HepG2 (cell line): ENCODE data around the gene MYOM1. TPM values are rescaled to one million over a fixed set of nuclear protein-coding genes. Genes with fewer than 3 reads are reported as not detected.

Experiments used
- ASH2L ChIP-seq: fragments of 300-600, 200-600 bp; sonication (generic); IDR thresholded peaks from 2 replicates; pipeline ENCODE4 v1.7.0; 2017; ENCODE audit warnings: low read depth, mild to moderate bottlenecking, moderate library complexity, mixed read lengths, low read length; ENCODE audit not compliant: insufficient read length
- HMGXB4 ChIP-seq, 2 experiments: sonication (generic) in 1 of 2; formaldehyde crosslinking in 1 of 2; IDR thresholded peaks; 2 replicates each; pipeline versions ENCODE4 v1.4.0 to v1.6.1; 2018 to 2020; ENCODE audit warnings: missing genetic modification reagents in 2 of 2, borderline replicate concordance in 1 of 2, low read depth in 1 of 2, mild to moderate bottlenecking in 1 of 2, missing biosample characterization in 1 of 2
- HNF4A ChIP-seq: sonication (generic); formaldehyde crosslinking; IDR thresholded peaks from 2 replicates; pipeline ENCODE4 v1.4.0; 2020; ENCODE audit warnings: missing genetic modification reagents
- IKZF1 ChIP-seq: fragments of 450-650 bp; IDR thresholded peaks from 2 replicates; pipeline ENCODE4 v1.7.1; 2016
- KAT7 ChIP-seq: IDR thresholded peaks from 2 replicates; pipeline ENCODE4 v1.6.1; 2018; ENCODE audit warnings: borderline replicate concordance, missing compliant biosample characterization
- MBNL3 ChIP-seq: fragments of 250-450 bp; sonication (Bioruptor Pico); conservative IDR thresholded peaks from 2 replicates; pipeline ENCODE4 v1.8.0; 2022; ENCODE audit warnings: mild to moderate bottlenecking, inconsistent platforms
- MYNN ChIP-seq: sonication (generic); formaldehyde crosslinking; IDR thresholded peaks from 2 replicates; pipeline ENCODE4 v1.4.0; 2020; ENCODE audit warnings: mild to moderate bottlenecking, low read depth, missing genetic modification reagents
- NR3C1 ChIP-seq: sonication (generic); formaldehyde crosslinking; IDR thresholded peaks from 2 replicates; pipeline ENCODE4 v1.4.0; 2020; ENCODE audit warnings: missing genetic modification reagents
- PCBP2 ChIP-seq: fragments of 200-400 bp; formaldehyde crosslinking; optimal IDR thresholded peaks from 2 replicates; pipeline ENCODE3; 2018; ENCODE audit warnings: low read length, low read depth; ENCODE audit not compliant: poor library complexity, severe bottlenecking
- SATB2 ChIP-seq: sonication (generic); formaldehyde crosslinking; IDR thresholded peaks from 2 replicates; pipeline ENCODE4 v1.5.0; 2020; ENCODE audit warnings: missing genetic modification reagents
- SMAD1 ChIP-seq: sonication (generic); formaldehyde crosslinking; IDR thresholded peaks from 2 replicates; pipeline ENCODE4 v1.4.0; 2020; ENCODE audit warnings: missing genetic modification reagents, low read depth, mild to moderate bottlenecking, borderline replicate concordance
- SMAD3 ChIP-seq: sonication (generic); formaldehyde crosslinking; IDR thresholded peaks from 2 replicates; pipeline ENCODE4 v1.4.0; 2020; ENCODE audit warnings: missing genetic modification reagents
- SPEN ChIP-seq: sonication (generic); formaldehyde crosslinking; IDR thresholded peaks from 2 replicates; pipeline ENCODE4 v1.5.1; 2020; ENCODE audit warnings: low read depth, mild to moderate bottlenecking, missing genetic modification reagents
- TBP ChIP-seq: sonication (generic); formaldehyde crosslinking; IDR thresholded peaks from 2 replicates; pipeline ENCODE4 v1.5.0; 2020; ENCODE audit warnings: missing genetic modification reagents
- THAP7 ChIP-seq: sonication (generic); formaldehyde crosslinking; IDR thresholded peaks from 2 replicates; pipeline ENCODE4 v1.8.1; 2023; ENCODE audit warnings: mild to moderate bottlenecking, missing genetic modification reagents
- ZFP36L1 ChIP-seq: sonication (generic); formaldehyde crosslinking; IDR thresholded peaks from 2 replicates; pipeline ENCODE4 v1.8.0; 2022; ENCODE audit warnings: mild to moderate bottlenecking, missing genetic modification reagents, moderate library complexity
- ZNF251 ChIP-seq: sonication (generic); formaldehyde crosslinking; IDR thresholded peaks from 2 replicates; pipeline ENCODE4 v1.9.0; 2021; ENCODE audit warnings: mild to moderate bottlenecking, missing genetic modification reagents
- ZNF337 ChIP-seq: sonication (generic); formaldehyde crosslinking; IDR thresholded peaks from 2 replicates; pipeline ENCODE4 v1.5.1; 2020; ENCODE audit warnings: missing genetic modification reagents, low read depth, mild to moderate bottlenecking, borderline replicate concordance
- ZNF513 ChIP-seq: sonication (generic); formaldehyde crosslinking; conservative IDR thresholded peaks from 2 replicates; pipeline ENCODE4 v1.5.0; 2020; ENCODE audit warnings: missing genetic modification reagents
- ZNF576 ChIP-seq: sonication (generic); formaldehyde crosslinking; IDR thresholded peaks from 2 replicates; pipeline ENCODE4 v1.4.0; 2020; ENCODE audit warnings: mild to moderate bottlenecking, missing genetic modification reagents
- ZNF749 ChIP-seq: sonication (generic); formaldehyde crosslinking; IDR thresholded peaks from 2 replicates; pipeline ENCODE4 v1.8.0; 2022; ENCODE audit warnings: mild to moderate bottlenecking, missing genetic modification reagents, moderate library complexity, borderline replicate concordance
- ZNF883 ChIP-seq: sonication (generic); formaldehyde crosslinking; IDR thresholded peaks from 2 replicates; pipeline ENCODE4 v1.5.1; 2020; ENCODE audit warnings: mild to moderate bottlenecking, missing genetic modification reagents; ENCODE audit errors: not compliant biosample characterization
- ZXDC ChIP-seq: sonication (generic); formaldehyde crosslinking; IDR thresholded peaks from 2 replicates; pipeline ENCODE4 v1.5.0; 2020; ENCODE audit warnings: mild to moderate bottlenecking, missing genetic modification reagents
- polyA plus RNA-seq, 8 experiments: library from polyadenylated mRNA; depleted of rRNA in 3 of 8; stranded (reverse) in 7 of 8; unstranded in 1 of 8; fragments of >200 nt; fragmentation: Illumina TruSeq in 4 of 8; extraction: Trizol in 4 of 8; gene quantifications; 2 replicates each; pipeline versions ENCODE4 v1.2.1 to v1.2.3, GENCODE V29; 2011 to 2016; ENCODE audit warnings: low read depth in 4 of 8, missing spikeins in 1 of 8, mixed read lengths in 1 of 8; ENCODE audit not compliant: insufficient read depth in 1 of 8
- total RNA-seq, 5 experiments: library from RNA; depleted of rRNA; stranded (reverse); fragments of >200 nt; fragmentation: Illumina TruSeq; extraction: Trizol; gene quantifications; 2 replicates each; pipeline ENCODE4 v1.2.3, GENCODE V29; 2016; ENCODE audit warnings: low read depth in 1 of 5

Gene MYOM1
- total and polyA plus RNA-seq, 2 of the 13 experiments (the other 11 are each of a cell fraction or from before 2014, with no cell fraction given) = 0.46 to 0.98 TPM

GRCh38 chr18:3051718-3052410 lies 167.9 kb downstream of the MYOM1 start (continued):
- TF ChIP-seq HMGXB4 (CRISPR knock-in tag; IDR thresholded peaks at IDR 0.05; ENCODE audit: borderline replicate concordance in 1 of 2, low read depth in 1 of 2) = no peak; a peak in 1 of 4 replicates
- TF ChIP-seq MYNN (CRISPR knock-in tag) = no peak
- TF ChIP-seq KAT7 (CRISPR knock-in tag) = peak; percentile 40; the same call in 1 of the 2 replicates
- TF ChIP-seq ZNF883 (CRISPR knock-in tag) = no peak
- TF ChIP-seq NR3C1 = no peak
- TF ChIP-seq ZNF337 (CRISPR knock-in tag) = no peak
- TF ChIP-seq ZNF251 (CRISPR knock-in tag) = no peak
- peak; percentile 97 for TF ChIP-seq HNF4A (CRISPR knock-in tag)
- no peak for TF ChIP-seq ZNF576 (CRISPR knock-in tag)
- no peak for TF ChIP-seq IKZF1
- no peak for TF ChIP-seq MBNL3
- no peak for TF ChIP-seq ZNF749 (CRISPR knock-in tag)
- TF ChIP-seq SMAD3 (CRISPR knock-in tag) = peak; percentile 83; the same call in 1 of the 2 replicates
- no peak for TF ChIP-seq THAP7 (CRISPR knock-in tag)
- TF ChIP-seq ASH2L = peak; percentile 77
- TF ChIP-seq SATB2 (CRISPR knock-in tag) = 0 out of 2 replicates have a peak, but pooled peaks have one; percentile 45
- TF ChIP-seq ZXDC = no peak
- 0 out of 2 replicates have a peak, but pooled peaks have one; percentile 45 for TF ChIP-seq ZFP36L1
- no peak for TF ChIP-seq SMAD1 (CRISPR knock-in tag)
- TF ChIP-seq SPEN (CRISPR knock-in tag) = peak; percentile 51; the same call in 1 of the 2 replicates
- no peak for TF ChIP-seq TBP (CRISPR knock-in tag)
- no peak for TF ChIP-seq PCBP2
- no peak for TF ChIP-seq ZNF513 (CRISPR knock-in tag)
